Activated CD4-positive, alpha-beta T cell treated with anti-CD3 and anti-CD28 coated beads for 36 hours (primary cell): ENCODE results near the gene SHH. TPM values are rescaled to one million over a fixed set of nuclear protein-coding genes. Genes with fewer than 3 reads are reported as not detected.

Experiments
- ATAC-seq: fragments of 200-7000 bp; cut with Tn5 transposase; one replicate; pipeline ENCODE4 v1.10.0; 2021; ENCODE audit warnings: mild to moderate bottlenecking, moderate library complexity
- CTCF ChIA-PET: fragments of 350-600 bp; sonication (Branson Sonifier 250); formaldehyde crosslinking; loops from one replicate; lab custom pipeline; 2021; ENCODE audit warnings: antibody characterized with exemption; lab: Charles Lee
- POLR2A ChIA-PET: fragments of 350-600 bp; sonication (Branson Sonifier 250); formaldehyde crosslinking; loops from one replicate; lab custom pipeline; 2021; ENCODE audit warnings: antibody characterized with exemption, inconsistent platforms; lab: Charles Lee
- DNase-seq: peaks from one replicate; pipeline ENCODE4 v3.0.0-alpha.2; 2020
- H3K27ac Mint-ChIP-seq: one replicate; pipeline ENCODE4 v1.8.0; 2021; ENCODE audit warnings: mixed read lengths
- H3K27me3 Mint-ChIP-seq: one replicate; pipeline ENCODE4 v1.8.0; 2021; ENCODE audit warnings: mixed read lengths
- H3K36me3 Mint-ChIP-seq: one replicate; pipeline ENCODE4 v1.8.0; 2021; ENCODE audit warnings: low read depth, mixed read lengths
- H3K4me1 Mint-ChIP-seq: one replicate; pipeline ENCODE4 v1.8.0; 2021; ENCODE audit warnings: mixed read lengths
- H3K4me3 Mint-ChIP-seq: one replicate; pipeline ENCODE4 v1.8.0; 2021; ENCODE audit warnings: mild to moderate bottlenecking, moderate library complexity, mixed read lengths
- H3K9me3 Mint-ChIP-seq: one replicate; pipeline ENCODE4 v1.8.0; 2021; ENCODE audit warnings: low read depth, mixed read lengths
- intact Hi-C, 2 experiments: fragments of 100-400 bp; cut with DNase I in 1 of 2; cut with micrococcal nuclease in 1 of 2; formaldehyde crosslinking; loops; one replicate each; pipeline versions ENCODE4 v1.14.2 to v1.15.1; 2022 to 2024; cut with DNase I, micrococcal nuclease
- total RNA-seq, 2 experiments: library from RNA; stranded (reverse); gene quantifications; one replicate each; pipeline ENCODE4 v1.2.3, GENCODE V29; 2021

SHH gene
- total RNA-seq, 2 experiments from 2014 or later, result not detected

DNA sequence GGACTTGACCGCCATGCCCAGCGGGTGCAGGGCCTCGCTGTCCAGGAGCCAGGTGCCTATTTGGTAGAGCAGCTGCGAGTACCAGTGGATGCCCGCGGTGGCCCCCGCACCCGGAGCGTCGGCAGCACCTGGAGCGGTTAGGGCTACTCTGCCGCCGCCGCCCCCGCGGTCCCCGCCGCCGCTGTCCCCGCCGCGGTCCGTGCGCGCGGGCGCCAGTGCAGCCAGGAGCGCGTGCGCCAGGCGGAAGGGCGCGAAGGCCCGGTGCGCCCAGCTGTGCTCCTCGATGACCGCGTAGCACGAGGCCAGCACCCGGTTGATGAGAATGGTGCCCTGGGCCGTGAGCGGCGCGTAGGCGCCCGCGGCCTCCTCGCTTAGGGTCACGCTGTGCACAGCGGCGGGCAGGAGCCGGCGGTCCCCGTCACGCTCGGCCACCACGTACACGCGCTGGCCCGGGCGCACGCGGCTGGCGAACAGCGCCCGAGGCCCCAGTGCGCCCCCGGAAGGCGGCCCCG lies 9.3 kb downstream of the SHH start:
- H3K27me3 Mint-ChIP-seq, result peaks cover 55% of the 10 kb centered on the region
- intact Hi-C loops, result loop anchor here (10.0 kb wide), 3 partner anchors 428 to 1472 kb away; no protein-coding TSS in a partner anchor
- DNase-seq (no peak), ATAC-seq (no peak)
- POLR2A ChIA-PET, result no interaction called here
- no peak overlapping the region for H3K27ac Mint-ChIP-seq
- H3K4me3 Mint-ChIP-seq, result no peak overlapping the region
- H3K9me3 Mint-ChIP-seq, result no peaks in the 10 kb centered on the region
- no peaks in the 10 kb centered on the region for H3K36me3 Mint-ChIP-seq
- CTCF ChIA-PET, result no interaction called here
- H3K4me1 Mint-ChIP-seq, result peaks cover 14% of the 10 kb centered on the region

GRCh38 chr7:155802291-155802690 lies 10.0 kb downstream of the SHH start:
- Mint-ChIP-seq H3K4me3 (peak overlapping the region; percentile 8), H3K4me1 (peaks cover 10% of the 10 kb centered on the region), H3K9me3 (no peaks in the 10 kb centered on the region), H3K36me3 (no peaks in the 10 kb centered on the region), H3K27ac (no peak overlapping the region), H3K27me3 (peaks cover 49% of the 10 kb centered on the region)
- POLR2A ChIA-PET, result no interaction called here
- CTCF ChIA-PET, result no interaction called here
- intact Hi-C loops, result loop anchor here (10.0 kb wide), 3 partner anchors 427 to 1473 kb away; no protein-coding TSS in a partner anchor
- no peak for ATAC-seq
- no peak for DNase-seq

DNA sequence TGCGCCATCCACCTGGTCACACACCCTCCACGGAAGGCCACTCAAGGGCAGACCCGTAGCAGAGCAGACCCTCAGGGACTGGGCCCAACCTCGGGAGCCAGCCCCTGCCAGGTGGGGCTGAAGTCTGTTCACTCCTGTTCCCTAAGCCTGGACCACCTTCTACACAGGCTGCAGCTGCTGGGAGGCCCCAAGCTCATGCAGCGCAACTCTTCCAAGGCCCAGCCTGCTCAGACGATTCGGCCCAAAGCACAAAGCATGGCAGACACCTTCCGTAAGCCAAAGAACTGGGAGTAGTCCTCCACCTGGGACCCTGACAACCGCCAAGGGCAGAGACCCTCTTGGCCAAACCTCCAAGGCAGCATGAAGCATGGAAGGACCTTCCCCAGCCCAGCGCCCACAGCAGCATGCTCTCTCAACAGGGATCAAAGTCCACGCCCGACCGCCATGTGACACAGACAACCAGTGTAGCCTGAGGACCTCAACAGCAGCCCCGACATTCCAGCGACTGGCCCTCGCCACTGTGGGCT lies 11.5 kb downstream of the SHH start:
- H3K9me3 Mint-ChIP-seq, result no peaks in the 10 kb centered on the region
- peaks cover 8% of the 10 kb centered on the region for H3K4me1 Mint-ChIP-seq
- peaks cover 40% of the 10 kb centered on the region for H3K27me3 Mint-ChIP-seq
- intact Hi-C loops, result loop anchor here (10.0 kb wide), 3 partner anchors 426 to 1474 kb away; no protein-coding TSS in a partner anchor
- H3K36me3 Mint-ChIP-seq, result no peaks in the 10 kb centered on the region
- ChIA-PET CTCF (no interaction called here), POLR2A (no interaction called here)
- no peak overlapping the region for H3K4me3 Mint-ChIP-seq
- ATAC-seq, result no peak
- no peak overlapping the region for H3K27ac Mint-ChIP-seq
- no peak for DNase-seq

GRCh38 chr7:155800301-155800700 lies 12.0 kb downstream of the SHH start:
- intact Hi-C loops, result loop anchor here (10.0 kb wide), 3 partner anchors 426 to 1474 kb away; no protein-coding TSS in a partner anchor
- Mint-ChIP-seq H3K9me3 (no peaks in the 10 kb centered on the region), H3K36me3 (no peaks in the 10 kb centered on the region), H3K4me1 (peaks cover 7% of the 10 kb centered on the region), H3K27ac (no peak overlapping the region), H3K4me3 (no peak overlapping the region), H3K27me3 (peaks cover 41% of the 10 kb centered on the region)
- ATAC-seq (no peak), DNase-seq (no peak)
- ChIA-PET CTCF (no interaction called here), POLR2A (no interaction called here)

DNA sequence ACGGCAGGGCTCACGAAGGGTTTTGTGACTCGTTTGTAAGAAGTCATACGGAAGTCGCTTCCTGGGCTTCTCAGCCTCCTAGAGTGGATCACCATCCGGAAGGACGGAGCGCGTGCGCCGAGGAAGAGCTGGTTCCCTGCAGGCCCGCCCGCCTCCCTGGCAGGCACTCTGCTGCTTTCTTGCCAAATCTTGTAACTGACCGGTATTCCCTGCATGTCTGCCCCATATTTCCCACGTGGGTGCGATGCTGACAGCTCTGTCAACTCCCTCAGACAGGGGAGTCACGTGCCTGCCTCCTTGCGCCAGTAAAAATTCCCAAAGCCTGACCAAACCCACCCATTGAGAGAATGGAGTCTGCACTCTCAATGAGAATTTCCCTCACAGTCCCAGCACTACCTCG lies 12.7 kb downstream of the SHH start:
- DNase-seq (no peak), ATAC-seq (no peak)
- Mint-ChIP-seq H3K4me1 (peaks cover 6% of the 10 kb centered on the region), H3K36me3 (no peaks in the 10 kb centered on the region), H3K4me3 (no peak overlapping the region), H3K27me3 (peaks cover 41% of the 10 kb centered on the region), H3K27ac (no peak overlapping the region), H3K9me3 (no peaks in the 10 kb centered on the region)
- ChIA-PET CTCF (interaction anchor here (1.0 to 1.3 kb wide), 2 partner anchors 9 to 675 kb away, joined by 6 read pairs; no protein-coding TSS in a partner anchor), POLR2A (no interaction called here)
- intact Hi-C loops, result loop anchor here in 1 of 2 experiments (5.0 kb wide), 1 partner anchor 673 kb away; no protein-coding TSS in a partner anchor

GRCh38 chr7:155798673-155799439 lies 13.4 kb downstream of the SHH start:
- intact Hi-C loops, result loop anchor here in 1 of 2 experiments (5.0 kb wide), 1 partner anchor 673 kb away; no protein-coding TSS in a partner anchor
- no peaks in the 10 kb centered on the region for H3K9me3 Mint-ChIP-seq
- DNase-seq (no peak), ATAC-seq (no peak)
- no peak overlapping the region for H3K4me3 Mint-ChIP-seq
- H3K4me1 Mint-ChIP-seq, result peaks cover 2% of the 10 kb centered on the region
- no peak overlapping the region for H3K27ac Mint-ChIP-seq
- ChIA-PET POLR2A (interaction anchor here (0.6 kb wide), 1 partner anchor 1618 kb away, joined by 3 read pairs; no protein-coding TSS in a partner anchor), CTCF (interaction anchor here (1.0 to 1.3 kb wide), 2 partner anchors 9 to 676 kb away, joined by 6 read pairs; no protein-coding TSS in a partner anchor)
- no peaks in the 10 kb centered on the region for H3K36me3 Mint-ChIP-seq
- H3K27me3 Mint-ChIP-seq, result peaks cover 38% of the 10 kb centered on the region

- ChIA-PET POLR2A (interaction anchor here (0.6 kb wide), 1 partner anchor 1616 kb away, joined by 3 read pairs; no protein-coding TSS in a partner anchor), CTCF (interaction anchor here (0.7 to 1.6 kb wide), 2 partner anchors 199 to 888 kb away, joined by 3 read pairs; no protein-coding TSS in a partner anchor)
- Mint-ChIP-seq H3K27me3 (peaks cover 31% of the 10 kb centered on the region), H3K36me3 (no peaks in the 10 kb centered on the region), H3K4me3 (no peak overlapping the region), H3K9me3 (no peaks in the 10 kb centered on the region), H3K4me1 (no peaks in the 10 kb centered on the region), H3K27ac (no peak overlapping the region)
- DNase-seq, result no peak
- peak; percentile 14 for ATAC-seq
- intact Hi-C loops, result loop anchor here (1.0 to 5.0 kb wide), 2 partner anchors 675 to 1019 kb away; no protein-coding TSS in a partner anchor
These were observed 14.7 kb downstream of the SHH start for GRCh38 chr7:155797262-155798250.

DNA sequence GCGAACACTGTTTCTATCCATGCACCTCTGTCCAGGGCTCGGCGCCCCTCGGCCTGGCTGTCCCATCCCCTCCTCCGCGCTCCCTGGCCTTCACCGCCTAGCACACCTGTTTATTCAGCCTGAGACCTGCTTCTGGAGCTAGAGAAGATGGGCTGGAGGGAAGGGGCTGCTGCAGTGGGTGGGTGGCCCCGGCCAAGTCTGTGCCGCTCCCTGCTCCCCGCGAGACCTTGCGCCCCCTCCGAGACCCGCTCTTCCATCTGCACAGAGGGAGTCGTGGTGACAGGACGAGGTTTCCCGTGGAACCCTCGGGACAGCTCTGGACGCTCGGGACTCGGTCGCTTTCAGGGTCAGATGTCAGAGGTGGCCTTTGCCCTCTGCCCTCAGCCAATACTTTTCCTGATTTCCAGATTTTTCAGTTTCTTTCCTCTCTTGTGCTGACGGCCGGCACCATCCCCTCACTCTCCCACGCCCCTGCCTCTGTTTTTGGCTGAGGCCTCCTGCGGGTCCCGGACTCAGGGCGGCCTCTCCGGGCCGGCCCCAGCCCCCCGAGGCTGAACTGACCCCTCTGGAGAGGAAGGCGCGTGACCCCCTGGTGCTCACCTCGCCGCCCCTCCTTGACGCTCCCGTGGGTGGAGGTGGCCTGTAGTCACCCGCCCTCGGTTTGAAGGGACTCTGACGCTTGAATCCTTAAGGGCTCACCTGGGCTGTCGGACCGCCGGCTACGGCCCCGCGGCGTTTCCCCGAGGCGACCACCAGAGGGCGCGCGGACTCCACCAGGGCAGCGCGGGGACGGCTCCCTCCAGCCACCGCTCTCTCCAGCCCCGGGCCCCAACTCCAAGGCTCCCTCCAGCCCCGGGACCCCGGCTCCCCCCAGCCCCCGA lies 15.6 kb downstream of the SHH start:
- ATAC-seq, result peak; percentile 85
- DNase-seq, result peak; percentile 82
- no peaks in the 10 kb centered on the region for H3K36me3 Mint-ChIP-seq
- no peaks in the 10 kb centered on the region for H3K9me3 Mint-ChIP-seq
- H3K27ac Mint-ChIP-seq, result no peak overlapping the region
- CTCF ChIA-PET, result interaction anchor here (0.9 to 1.6 kb wide), 2 partner anchors 11 to 198 kb away, joined by 3 read pairs; no protein-coding TSS in a partner anchor
- intact Hi-C loops, result loop anchor here (1.0 to 5.0 kb wide), 2 partner anchors 676 to 1020 kb away; no protein-coding TSS in a partner anchor
- H3K4me1 Mint-ChIP-seq, result no peaks in the 10 kb centered on the region
- peaks cover 25% of the 10 kb centered on the region for H3K27me3 Mint-ChIP-seq
- H3K4me3 Mint-ChIP-seq, result no peak overlapping the region
- POLR2A ChIA-PET, result no interaction called here

GRCh38 chr7:155795951-155796350 lies 16.3 kb downstream of the SHH start:
- ChIA-PET POLR2A (no interaction called here), CTCF (interaction anchor here (0.9 kb wide), 1 partner anchor 10 kb away, joined by 3 read pairs; no protein-coding TSS in a partner anchor)
- Mint-ChIP-seq H3K27me3 (peaks cover 20% of the 10 kb centered on the region), H3K27ac (no peak overlapping the region), H3K9me3 (no peaks in the 10 kb centered on the region), H3K4me1 (no peaks in the 10 kb centered on the region), H3K4me3 (no peak overlapping the region), H3K36me3 (no peaks in the 10 kb centered on the region)
- no peak for DNase-seq
- intact Hi-C loops, result loop anchor here in 1 of 2 experiments (5.0 kb wide), 1 partner anchor 676 kb away; no protein-coding TSS in a partner anchor
- no peak for ATAC-seq

- no peaks in the 10 kb centered on the region for H3K4me1 Mint-ChIP-seq
- H3K27me3 Mint-ChIP-seq, result peaks cover 16% of the 10 kb centered on the region
- no peak for ATAC-seq
- intact Hi-C loops, result loop anchor here in 1 of 2 experiments (5.0 kb wide), 1 partner anchor 677 kb away; no protein-coding TSS in a partner anchor
- H3K36me3 Mint-ChIP-seq, result no peaks in the 10 kb centered on the region
- no peak for DNase-seq
- H3K9me3 Mint-ChIP-seq, result no peaks in the 10 kb centered on the region
- ChIA-PET CTCF (interaction anchor here (0.6 to 0.9 kb wide), 2 partner anchors 9 to 732 kb away, joined by 3 to 5 read pairs; no protein-coding TSS in a partner anchor), POLR2A (no interaction called here)
- no peak overlapping the region for H3K4me3 Mint-ChIP-seq
- H3K27ac Mint-ChIP-seq, result no peak overlapping the region
These were observed 16.9 kb downstream of the SHH start for GRCh38 chr7:155795401-155795800.
